Hematopoietic multipotent progenitor cell (in vitro differentiated cells): ENCODE results near the gene SYNRG. TPM values are rescaled to one million over a fixed set of nuclear protein-coding genes. Genes with fewer than 3 reads are reported as not detected.
"Not testable (repeated sequence)": the region's sequence is repeated elsewhere in the genome, so short reads cannot be mapped to it uniquely, and the experiment has no call there.

ENCODE experiments used
- DNase-seq, 3 donors: peaks; one replicate each; pipeline ENCODE4 v3.0.0-alpha.2; 2011 to 2015; ENCODE audit warnings: low read depth in 2 of 3, low spot score in 2 of 3
- total RNA-seq: library from RNA; depleted of rRNA; stranded (reverse); fragments of >200 nt; gene quantifications from one replicate; pipeline ENCODE4 v1.2.3, GENCODE V29; 2012

Gene SYNRG, protein sequence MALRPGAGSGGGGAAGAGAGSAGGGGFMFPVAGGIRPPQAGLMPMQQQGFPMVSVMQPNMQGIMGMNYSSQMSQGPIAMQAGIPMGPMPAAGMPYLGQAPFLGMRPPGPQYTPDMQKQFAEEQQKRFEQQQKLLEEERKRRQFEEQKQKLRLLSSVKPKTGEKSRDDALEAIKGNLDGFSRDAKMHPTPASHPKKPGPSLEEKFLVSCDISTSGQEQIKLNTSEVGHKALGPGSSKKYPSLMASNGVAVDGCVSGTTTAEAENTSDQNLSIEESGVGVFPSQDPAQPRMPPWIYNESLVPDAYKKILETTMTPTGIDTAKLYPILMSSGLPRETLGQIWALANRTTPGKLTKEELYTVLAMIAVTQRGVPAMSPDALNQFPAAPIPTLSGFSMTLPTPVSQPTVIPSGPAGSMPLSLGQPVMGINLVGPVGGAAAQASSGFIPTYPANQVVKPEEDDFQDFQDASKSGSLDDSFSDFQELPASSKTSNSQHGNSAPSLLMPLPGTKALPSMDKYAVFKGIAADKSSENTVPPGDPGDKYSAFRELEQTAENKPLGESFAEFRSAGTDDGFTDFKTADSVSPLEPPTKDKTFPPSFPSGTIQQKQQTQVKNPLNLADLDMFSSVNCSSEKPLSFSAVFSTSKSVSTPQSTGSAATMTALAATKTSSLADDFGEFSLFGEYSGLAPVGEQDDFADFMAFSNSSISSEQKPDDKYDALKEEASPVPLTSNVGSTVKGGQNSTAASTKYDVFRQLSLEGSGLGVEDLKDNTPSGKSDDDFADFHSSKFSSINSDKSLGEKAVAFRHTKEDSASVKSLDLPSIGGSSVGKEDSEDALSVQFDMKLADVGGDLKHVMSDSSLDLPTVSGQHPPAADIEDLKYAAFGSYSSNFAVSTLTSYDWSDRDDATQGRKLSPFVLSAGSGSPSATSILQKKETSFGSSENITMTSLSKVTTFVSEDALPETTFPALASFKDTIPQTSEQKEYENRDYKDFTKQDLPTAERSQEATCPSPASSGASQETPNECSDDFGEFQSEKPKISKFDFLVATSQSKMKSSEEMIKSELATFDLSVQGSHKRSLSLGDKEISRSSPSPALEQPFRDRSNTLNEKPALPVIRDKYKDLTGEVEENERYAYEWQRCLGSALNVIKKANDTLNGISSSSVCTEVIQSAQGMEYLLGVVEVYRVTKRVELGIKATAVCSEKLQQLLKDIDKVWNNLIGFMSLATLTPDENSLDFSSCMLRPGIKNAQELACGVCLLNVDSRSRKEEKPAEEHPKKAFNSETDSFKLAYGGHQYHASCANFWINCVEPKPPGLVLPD (N-terminal part only)
- 11.6 TPM for total RNA-seq

DNA sequence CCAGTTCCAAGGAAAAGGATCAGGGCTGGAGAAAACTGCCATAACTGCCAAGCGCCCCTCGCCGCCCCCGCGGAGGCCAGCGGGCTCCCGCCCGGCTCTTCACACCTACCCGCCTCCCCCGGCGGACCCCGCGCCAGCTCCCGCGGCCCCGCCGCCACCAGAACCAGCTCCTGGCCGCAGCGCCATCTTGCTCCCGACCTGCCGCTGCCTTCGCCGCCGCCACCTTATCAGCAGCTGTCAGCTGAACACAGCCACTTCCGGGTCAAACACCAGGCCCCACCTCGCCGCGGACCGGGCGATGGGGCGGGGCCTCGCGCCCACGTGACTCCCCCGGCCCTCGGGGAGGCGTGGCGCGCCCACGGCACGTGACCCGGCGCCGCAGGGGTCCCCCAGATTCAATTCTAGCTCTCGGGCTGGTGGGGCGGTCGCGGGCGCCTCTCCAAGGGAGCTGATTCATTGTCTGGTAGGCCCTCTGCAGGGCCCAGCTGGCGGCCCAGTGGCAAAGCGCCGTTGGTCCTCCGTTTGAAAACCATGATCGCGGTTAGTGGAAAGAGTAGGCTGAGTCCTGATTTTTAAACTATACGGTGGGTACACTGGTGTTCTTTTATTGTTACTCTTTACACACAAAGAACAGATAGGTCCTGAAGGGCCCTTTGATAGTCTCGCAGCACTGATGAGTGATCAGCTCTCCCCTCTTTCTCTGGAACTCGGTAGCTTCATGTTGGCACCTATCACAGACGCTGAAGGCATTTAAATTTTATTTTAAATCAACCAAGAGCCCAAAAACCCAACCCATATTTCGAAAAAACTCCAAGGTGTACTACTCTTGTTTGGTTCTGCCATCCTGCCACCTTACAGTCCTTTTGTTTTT, at the start of gene SYNRG:
Gene SYNRG (minus strand): TSS at position 249 of the 871 bp plus-strand sequence. CDS start 63 bp downstream, at position 186.
- peak; percentile 93 to 98 (median 98) for DNase-seq

DNA sequence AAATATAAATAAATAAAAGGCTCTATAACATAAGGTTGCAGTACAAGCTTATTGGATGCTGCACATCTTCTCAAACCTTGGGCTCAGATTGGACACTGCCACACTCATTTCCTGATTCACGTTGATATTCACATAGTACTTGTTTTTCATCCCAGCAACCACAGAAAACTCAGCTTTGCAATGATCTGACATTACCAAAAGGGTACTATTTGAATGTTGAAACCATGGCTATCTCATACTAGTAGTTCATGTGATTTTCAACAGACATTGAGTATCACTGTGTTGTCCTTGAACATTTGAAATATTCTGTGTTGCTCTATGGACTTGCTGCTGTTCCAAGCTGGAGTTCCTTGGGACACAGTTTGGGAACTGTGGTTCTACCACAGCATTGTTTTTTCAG, 48.0 kb upstream of the SYNRG start:
- no peak for DNase-seq

DNA sequence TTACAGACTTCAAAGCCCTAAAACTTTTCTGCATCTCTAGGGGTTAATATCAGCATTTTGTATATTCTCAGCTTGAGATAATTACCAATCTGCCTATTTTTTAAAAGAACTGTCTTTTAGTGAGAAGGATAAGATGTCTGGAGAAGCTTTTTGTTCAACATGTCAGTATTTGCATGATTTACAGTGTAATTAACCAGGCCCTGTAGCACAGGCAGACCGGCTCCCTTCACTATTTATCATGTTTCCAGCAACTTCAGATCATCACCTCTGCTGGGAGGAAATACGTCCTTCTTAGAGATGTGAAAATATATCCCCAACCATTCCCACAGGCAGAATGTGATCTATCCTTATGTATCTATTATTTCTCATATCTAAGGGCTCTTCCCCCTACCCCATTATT, 42.6 kb upstream of the SYNRG start:
- DNase-seq = no peak

DNA sequence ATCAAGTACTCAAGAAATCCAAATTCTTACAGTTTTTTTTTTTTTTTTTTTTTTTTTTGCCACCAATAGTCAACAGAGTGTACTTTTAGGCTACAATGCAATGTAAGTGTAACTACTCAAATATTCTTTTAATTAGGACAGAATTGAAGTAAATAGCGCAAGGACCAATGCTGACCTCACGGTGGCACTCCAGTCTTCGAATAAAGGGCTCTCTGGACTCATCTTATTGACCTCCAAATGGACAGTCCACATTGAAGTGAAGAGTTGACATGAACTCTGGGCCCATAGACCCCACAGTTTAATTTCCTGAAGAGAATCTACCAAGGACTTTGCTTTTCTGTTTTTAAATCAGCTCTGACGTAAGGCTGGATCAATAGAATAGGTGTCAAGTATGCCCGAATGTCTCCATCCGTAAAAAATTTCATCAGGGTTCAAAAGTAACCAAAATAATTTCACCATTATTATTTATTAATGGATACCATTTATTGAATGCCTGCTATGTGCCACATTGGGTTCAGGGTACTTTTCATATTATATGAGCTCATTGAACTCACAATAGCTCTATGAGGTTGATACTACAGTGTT, 41.3 kb upstream of the SYNRG start:
- peak in 2 of 3 donors; percentile 14 to 26 for DNase-seq

DNA sequence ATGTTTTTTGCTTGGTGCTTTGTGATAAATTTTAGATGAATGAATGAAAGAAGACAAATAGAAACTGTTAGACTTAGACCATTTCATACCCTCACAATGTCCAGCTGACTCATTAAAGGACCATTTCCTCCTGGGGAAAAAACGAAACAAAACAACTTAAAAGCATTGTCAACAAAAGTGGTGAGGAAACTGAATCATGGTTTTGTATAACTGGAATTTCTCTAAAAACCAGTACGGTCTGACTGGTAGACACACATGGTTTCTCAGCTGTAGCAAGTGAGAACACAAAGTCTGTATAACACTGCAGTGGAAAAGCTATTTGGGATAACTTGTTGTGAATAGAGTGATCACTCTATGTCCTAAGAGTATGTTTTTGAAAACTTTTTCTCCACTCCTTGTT, 39.3 kb upstream of the SYNRG start:
- DNase-seq = no peak

DNA sequence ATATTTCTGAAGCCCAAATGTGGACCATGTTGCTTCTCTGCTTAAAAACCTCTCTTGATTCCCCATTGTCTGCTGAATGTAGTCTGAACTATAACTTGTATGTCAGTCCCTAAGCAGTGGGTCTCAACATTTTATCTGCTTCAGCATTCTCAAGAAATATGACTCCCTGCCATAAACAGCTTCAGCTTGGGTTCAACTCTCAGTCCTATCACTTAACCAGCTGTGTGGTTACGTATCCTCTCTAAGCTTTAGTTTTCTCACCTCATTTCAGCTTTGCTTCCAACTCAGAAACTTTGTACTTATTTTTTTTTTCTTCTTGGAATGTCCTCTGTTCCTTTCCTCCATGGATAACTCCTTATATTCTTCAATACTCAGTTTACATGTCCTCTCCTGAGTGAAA, 38.6 kb upstream of the SYNRG start:
- no peak for DNase-seq

DNA sequence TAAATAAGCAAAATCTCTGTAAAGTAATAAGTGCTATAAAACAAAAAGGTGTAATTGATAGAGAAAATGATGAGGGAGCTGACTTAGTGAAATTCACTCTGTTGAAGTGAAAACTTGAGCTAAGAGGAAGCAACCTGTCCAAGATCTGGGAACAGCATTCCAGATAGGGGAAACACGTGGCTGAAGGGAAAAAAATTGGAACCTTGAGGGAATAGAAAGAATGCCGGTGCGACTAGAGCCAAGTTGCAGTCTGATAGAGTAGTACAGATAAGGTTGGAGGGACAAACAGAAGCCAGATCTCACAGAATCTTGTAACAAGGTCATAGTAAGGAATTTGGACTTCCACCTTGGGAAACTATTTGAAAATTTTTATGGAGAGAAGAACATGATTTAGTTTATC, 34.7 kb upstream of the SYNRG start:
- no peak for DNase-seq

DNA sequence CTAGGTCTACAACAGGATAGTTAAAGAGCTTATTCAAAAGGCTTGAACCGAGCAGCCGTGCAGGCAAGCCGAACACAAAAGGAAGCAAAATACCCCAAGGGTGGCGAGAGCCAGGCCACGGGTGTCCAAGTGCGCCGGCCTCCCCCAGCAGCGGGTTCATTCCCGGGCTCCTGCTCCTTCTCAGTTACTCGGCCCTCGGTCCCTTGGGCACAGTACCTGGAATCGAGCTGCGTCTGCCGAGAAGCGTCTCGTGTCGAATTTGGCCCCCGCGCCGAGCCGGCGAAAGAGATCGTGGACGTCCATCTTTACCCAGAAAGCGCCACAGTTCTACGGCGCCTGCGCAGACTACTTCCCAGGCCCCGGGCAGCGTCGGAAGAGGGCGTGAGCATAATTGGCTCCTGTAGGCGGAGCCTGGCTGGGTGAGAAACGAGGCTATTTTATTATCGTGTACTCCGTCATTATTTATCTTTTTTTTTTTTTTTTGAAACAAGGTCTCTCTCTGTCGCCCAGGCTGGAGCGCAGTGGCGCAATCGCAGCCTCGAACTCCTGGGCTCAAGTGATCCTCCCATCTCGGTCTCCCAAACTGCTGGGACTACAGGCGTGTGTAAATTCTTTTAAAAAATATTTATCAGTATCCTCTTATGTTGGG, 34.0 kb upstream of the SYNRG start, which contains the start of gene DDX52:
Gene DDX52 (minus strand): TSS at position 329 of the 649 bp plus-strand sequence. CDS start 26 bp downstream, at position 303.
- DNase-seq = peak; percentile 74 to 96 (median 93)

DNA sequence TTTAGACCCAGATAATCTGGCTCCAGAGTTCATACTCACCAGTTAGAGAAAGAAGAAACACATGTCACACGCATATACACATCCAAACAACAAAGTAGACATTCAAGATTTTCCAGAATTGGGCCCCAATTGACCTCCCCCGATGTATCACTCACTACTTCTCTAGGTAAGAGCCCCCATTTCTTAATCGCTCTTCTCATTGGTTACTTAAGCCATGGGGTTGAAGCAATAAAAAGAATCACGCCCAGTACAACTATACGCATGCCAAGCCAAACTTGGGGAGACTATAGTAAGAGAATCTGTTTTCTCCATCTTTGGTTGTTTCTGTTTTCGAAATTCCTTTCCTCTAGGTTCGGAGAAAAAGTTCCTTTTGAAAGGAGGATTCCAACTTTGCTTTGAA, 33.5 kb upstream of the SYNRG start:
- DNase-seq = peak in 2 of 3 donors; percentile 3 to 21

DNA sequence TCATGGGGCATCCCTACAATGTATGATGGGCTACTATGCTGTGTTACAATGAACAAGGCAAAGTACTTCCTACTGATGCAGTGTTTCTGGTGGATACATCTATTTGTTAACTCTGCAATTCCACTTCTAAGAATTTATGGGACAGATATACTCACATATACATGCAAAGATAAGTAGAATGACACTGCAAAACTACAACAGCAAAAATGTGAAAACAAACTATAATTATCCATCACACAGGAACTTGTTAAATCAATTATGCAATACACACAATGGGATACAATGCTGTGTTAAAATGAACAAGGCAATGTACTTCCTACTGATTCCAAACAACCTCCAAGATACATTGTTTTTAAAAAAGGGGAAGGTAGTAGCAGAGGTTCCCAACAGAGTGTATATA, 30.8 kb upstream of the SYNRG start:
- DNase-seq = no peak

DNA sequence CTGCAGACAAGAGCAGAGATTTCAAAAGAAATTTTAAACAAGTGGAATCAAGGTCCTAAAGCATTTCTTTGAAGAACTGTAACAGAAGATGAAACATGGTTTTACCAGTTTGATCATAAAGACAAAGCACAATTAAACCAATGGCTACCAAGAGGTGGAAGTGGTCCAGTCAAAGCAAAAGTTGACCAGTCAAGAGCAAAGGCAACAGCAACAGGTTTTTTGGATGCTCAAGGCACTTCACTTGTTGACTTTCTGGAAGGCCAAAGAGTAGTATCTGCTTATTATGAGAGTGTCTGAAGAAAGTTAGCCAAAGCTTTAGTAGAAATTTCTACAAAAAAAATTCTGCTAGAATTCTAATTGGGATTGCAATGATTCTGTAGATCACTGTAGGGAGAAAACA, 28.7 kb upstream of the SYNRG start:
- DNase-seq = no peak

DNA sequence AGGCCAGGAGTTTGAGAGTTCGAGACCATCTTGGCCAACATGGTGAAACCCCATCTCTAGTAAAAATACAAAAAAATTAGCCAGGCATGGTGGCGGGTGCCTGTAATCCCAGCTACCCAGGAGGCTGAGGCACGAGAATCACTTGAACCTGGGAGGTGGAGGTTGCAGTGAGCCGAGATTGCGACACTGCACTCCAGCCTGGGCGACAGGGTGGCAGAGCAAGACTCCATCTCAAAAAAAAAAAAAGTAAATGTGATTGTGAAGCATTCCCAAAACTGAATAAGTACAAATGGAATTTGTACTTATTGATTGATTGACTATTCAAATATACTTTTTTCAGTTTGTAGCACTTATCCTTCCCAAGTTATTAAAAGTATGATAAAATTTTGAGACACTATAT, 7.2 kb upstream of the SYNRG start:
- not testable (repeated sequence) for DNase-seq

DNA sequence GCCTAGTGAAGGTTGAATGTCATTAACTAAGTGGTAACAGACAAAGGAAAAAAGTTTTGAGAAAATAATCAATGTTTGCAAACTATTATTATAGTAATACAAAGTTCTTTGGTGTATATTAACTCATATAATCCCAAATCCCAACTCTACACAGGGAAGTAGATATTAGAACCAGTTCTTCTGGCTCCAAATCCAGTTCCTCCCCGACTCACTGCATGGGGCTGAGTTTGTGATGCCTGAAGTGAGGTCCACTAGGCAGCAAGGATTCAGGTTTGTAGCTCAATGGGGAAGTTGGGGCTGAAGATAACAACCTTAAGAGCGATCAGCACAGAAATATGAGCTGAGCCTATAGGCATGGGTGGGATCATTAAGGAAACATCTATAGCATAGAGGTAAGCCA, 5.6 kb upstream of the SYNRG start:
- DNase-seq = no peak

DNA sequence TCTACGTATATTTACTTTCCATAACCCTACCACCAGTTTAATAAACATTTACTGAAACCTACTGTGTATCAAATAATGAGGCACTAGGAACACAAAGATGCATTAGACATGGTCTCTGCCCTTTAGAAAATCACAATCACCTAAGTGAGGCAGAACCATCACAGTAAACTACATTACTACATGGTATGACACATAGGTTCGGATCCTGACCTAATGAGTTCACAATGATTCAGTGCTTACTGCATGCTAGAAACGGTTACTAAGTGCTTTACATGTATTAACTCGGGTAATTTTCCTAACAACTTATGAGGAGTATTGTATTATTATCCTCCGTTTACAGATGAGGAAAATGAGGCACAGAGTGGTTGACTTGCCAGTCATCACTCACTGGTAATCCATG, 5.2 kb upstream of the SYNRG start:
- no peak for DNase-seq

DNA sequence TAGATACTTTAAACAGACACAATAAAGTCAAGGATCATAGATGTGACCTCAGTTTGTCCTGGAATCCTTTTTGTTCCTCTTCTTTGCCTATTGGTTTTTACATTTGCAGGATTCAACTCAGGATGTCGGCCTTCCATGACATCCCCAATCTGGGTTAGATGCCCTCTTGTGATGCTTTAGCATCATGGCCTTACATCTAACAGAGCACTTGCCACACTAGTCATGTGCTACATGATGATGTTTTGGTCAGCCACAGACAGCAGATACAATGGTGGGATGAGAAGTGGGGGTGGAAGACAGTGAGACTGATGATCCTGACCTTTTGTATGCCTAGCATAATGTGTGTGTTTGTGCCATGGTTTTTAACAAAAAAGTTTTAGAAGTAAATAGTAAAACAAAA, 1.8 kb upstream of the SYNRG start:
- no peak for DNase-seq

DNA sequence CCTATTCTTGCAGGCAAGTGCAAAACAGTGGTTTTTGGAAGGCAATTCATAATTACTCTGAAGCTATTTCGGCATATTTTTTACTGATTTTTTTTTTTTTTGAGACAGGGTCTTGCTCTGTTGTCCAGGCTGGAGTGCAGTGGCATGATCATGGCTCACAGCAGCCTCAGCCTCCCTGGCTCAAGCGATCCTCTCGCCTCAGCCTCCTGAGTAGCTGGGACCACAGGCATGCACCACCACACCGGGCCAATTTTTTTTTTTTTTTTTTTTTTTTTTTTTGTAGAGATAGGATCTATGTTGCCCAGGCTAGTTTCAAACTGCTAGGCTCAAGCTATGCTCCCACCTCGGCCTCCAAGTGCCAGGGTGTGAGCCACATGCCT, 813 bp upstream of the SYNRG start:
- DNase-seq = not testable (repeated sequence)

DNA sequence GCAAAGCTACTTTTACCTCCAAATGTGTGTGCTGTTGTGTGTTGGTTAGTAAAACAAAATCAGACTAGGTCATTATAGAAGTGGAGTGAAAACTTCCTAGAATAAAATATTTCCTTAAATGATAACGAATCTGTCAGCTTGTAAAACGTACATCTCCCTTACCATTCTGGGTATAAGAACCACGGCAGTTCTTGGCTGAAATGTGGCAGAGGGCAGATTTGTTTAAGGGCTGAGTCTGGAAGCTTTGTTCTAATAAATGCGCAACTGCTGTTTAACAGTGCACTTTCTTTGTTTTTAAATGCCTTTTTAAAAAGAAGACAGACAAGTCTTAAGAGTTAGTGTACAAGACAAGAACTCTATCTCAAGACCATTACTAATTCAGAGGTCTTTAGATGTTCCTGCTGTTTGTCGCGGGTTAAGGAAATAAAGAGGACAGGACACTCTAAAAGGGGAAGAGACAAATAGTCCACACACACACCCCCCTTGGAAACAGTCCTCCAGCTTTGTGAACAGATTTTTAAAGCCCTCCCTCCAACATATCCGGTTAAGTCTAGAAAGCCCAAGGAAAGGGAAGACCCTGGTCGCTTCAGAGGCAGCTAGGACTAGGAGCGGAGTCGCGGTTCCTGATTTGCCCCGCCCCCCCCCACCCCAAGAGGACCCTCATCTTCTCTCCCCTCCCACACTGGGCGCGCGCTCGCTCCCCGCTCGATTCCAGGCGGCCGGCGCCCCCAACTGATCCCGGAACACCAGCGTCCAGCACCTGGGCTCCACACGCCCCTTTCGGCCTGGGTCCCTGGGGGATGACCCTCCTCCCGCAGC, 658 bp downstream of the SYNRG start:
- DNase-seq = peak in 2 of 3 donors; percentile 51 to 55
